Vagina (tissue), 2 donors: Measurements from ENCODE around the gene FBH1.

Experiments
- CTCF ChIP-seq, 3 experiments: fragments of 450-650 bp in 2 of 3; fragments of 200-600 bp in 1 of 3; sonication (generic) in 1 of 3; IDR thresholded peaks; one replicate each; pipeline ENCODE4 v1.5.1; 2017 to 2019; ENCODE audit warnings: antibody characterized with exemption in 3 of 3, mild to moderate bottlenecking in 2 of 3, moderate library complexity in 2 of 3
- POLR2A ChIP-seq, 2 donors: fragments of 450-650 bp; IDR thresholded peaks; one replicate each; pipeline ENCODE4 v1.6.1; 2017; ENCODE audit warnings: antibody characterized with exemption in 2 of 2, mild to moderate bottlenecking in 2 of 2, moderate library complexity in 2 of 2
- POLR2AphosphoS5 ChIP-seq, 2 donors: sonication (generic); formaldehyde crosslinking; IDR thresholded peaks; one replicate each; pipeline ENCODE4 v1.9.0; 2017; ENCODE audit warnings: antibody characterized with exemption in 2 of 2, mild to moderate bottlenecking in 2 of 2, low read depth in 1 of 2; ENCODE audit not compliant: insufficient read depth in 1 of 2

GRCh38 chr10:5961405-5962100, 71.5 kb downstream of the FBH1 start:
- TF ChIP-seq CTCF (IDR thresholded peaks at IDR 0.05) (no peak), POLR2A (IDR thresholded peaks at IDR 0.05) (no peak), POLR2AphosphoS5 (IDR thresholded peaks at IDR 0.05; ENCODE audit: insufficient read depth in 1 of 2, low read depth in 1 of 2) (no peak)
